ENCODE data around the gene CATSPER3. TPM values are rescaled to one million over a fixed set of nuclear protein-coding genes. Genes with fewer than 3 reads are reported as not detected.

CATSPER3 gene
- total RNA-seq, 4 donors from 2014 or later, result 0.42 to 0.65 TPM; not detected in 2

- Histone ChIP-seq H3K4me3 (no peak overlapping the region), H3K4me1 (no peaks in the 10 kb centered on the region), H3K27ac (replicated peaks in 1 of 4) (no peak overlapping the region), H3K27me3 (no peaks in the 10 kb centered on the region), H3K9me3 (no peaks in the 10 kb centered on the region), H3K36me3 (peaks cover 0 to 29% (median 8%) of the 10 kb centered on the region in 4 donors)
- WGBS, result 90% methylated on average over 1 of the region's 1 CpG
- DNase-seq (ENCODE audit: extremely low spot score), result no peak
- intact Hi-C loops (cut with DNase I), result no loop called here
- TF ChIP-seq, protein P1, sequence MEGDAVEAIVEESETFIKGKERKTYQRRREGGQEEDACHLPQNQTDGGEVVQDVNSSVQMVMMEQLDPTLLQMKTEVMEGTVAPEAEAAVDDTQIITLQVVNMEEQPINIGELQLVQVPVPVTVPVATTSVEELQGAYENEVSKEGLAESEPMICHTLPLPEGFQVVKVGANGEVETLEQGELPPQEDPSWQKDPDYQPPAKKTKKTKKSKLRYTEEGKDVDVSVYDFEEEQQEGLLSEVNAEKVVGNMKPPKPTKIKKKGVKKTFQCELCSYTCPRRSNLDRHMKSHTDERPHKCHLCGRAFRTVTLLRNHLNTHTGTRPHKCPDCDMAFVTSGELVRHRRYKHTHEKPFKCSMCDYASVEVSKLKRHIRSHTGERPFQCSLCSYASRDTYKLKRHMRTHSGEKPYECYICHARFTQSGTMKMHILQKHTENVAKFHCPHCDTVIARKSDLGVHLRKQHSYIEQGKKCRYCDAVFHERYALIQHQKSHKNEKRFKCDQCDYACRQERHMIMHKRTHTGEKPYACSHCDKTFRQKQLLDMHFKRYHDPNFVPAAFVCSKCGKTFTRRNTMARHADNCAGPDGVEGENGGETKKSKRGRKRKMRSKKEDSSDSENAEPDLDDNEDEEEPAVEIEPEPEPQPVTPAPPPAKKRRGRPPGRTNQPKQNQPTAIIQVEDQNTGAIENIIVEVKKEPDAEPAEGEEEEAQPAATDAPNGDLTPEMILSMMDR (IDR thresholded peaks at IDR 0.05), result no peak
- TF ChIP-seq POLR2AphosphoS5 (IDR thresholded peaks at IDR 0.05) (no peak), EP300 (IDR thresholded peaks at IDR 0.05) (no peak), POLR2A (IDR thresholded peaks at IDR 0.05; ENCODE audit: low read depth) (no peak)
Observed at GRCh38 chr5:134939500-134939899, 28.2 kb upstream of the CATSPER3 start.

- intact Hi-C loops (cut with DNase I), result no loop called here
- Histone ChIP-seq H3K4me1 (peaks cover 0 to 2% (median under 1%) of the 10 kb centered on the region in 4 donors), H3K27me3 (no peaks in the 10 kb centered on the region), H3K9me3 (no peaks in the 10 kb centered on the region), H3K4me3 (no peak overlapping the region), H3K27ac (replicated peaks in 1 of 4) (no peak overlapping the region), H3K36me3 (peaks cover 0 to 12% (median 2%) of the 10 kb centered on the region in 4 donors)
- DNase-seq (ENCODE audit: extremely low spot score), result no peak
- 91% methylated on average over 1 of the region's 1 CpG for WGBS
- TF ChIP-seq EP300 (IDR thresholded peaks at IDR 0.05) (no peak), POLR2A (IDR thresholded peaks at IDR 0.05; ENCODE audit: low read depth) (no peak), POLR2AphosphoS5 (IDR thresholded peaks at IDR 0.05) (no peak)
- TF ChIP-seq, protein P1 (IDR thresholded peaks at IDR 0.05), result no peak
Observed at GRCh38 chr5:134943547-134943946, 24.2 kb upstream of the CATSPER3 start.

DNA sequence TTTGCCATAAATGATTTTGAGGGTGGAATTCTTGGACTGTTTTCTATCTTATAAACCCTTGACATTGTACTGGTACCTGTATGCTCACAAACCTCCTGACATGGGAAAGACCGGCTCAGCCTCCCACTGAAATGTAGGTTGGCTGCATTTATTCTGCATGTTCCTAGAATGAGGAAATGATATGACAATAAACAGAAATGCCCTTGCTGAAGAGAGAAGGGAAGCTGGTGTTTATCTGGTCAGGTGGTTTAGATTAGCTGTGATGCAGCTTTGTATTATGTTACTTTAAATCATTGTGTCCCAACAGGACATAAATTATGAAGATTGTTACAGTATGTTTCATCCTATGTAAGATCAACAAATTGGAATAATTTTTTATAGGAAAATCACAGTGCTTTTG is 23.1 kb upstream of the CATSPER3 start:
- no peak overlapping the region for H3K27ac ChIP-seq (replicated peaks in 1 of 4)
- peaks cover 0 to 11% (median 2%) of the 10 kb centered on the region in 4 donors for H3K36me3 ChIP-seq
- intact Hi-C loops (cut with DNase I), result no loop called here
- no peaks in the 10 kb centered on the region for H3K9me3 ChIP-seq
- TF ChIP-seq, protein P1 (IDR thresholded peaks at IDR 0.05), result no peak
- TF ChIP-seq POLR2A (IDR thresholded peaks at IDR 0.05; ENCODE audit: low read depth) (no peak), POLR2AphosphoS5 (IDR thresholded peaks at IDR 0.05) (no peak), EP300 (IDR thresholded peaks at IDR 0.05) (no peak)
- 31% methylated on average over 1 of the region's 1 CpG for WGBS
- H3K4me3 ChIP-seq, result no peak overlapping the region
- H3K27me3 ChIP-seq, result no peaks in the 10 kb centered on the region
- H3K4me1 ChIP-seq, result peaks cover 0 to 12% (median 11%) of the 10 kb centered on the region in 4 donors
- no peak for DNase-seq (ENCODE audit: extremely low spot score)

DNA sequence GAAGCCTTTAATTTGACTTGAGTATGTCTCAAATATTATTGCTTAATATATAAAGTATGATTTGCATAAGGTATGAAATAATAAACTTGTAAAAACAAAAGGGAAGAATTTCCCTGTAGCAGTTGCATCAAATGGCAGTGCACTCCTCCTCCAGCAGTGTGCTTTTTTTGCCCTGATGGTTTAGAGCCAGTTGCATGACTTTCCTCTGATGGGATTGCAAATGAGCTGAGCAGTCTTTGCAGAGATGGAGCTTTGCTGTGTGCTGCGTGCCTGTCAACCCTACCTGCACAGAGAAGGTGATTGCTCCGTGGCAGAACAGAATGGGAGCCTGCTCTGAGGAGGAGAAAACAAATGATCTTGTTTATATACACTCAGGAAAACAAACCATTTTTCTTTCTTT is 22.7 kb upstream of the CATSPER3 start:
- 74% methylated on average over 2 of the region's 2 CpGs for WGBS
- no peak overlapping the region for H3K27ac ChIP-seq (replicated peaks in 1 of 4)

More for the DNA sequence above, 22.7 kb upstream of the CATSPER3 start:
- Histone ChIP-seq H3K4me3 (no peak overlapping the region), H3K4me1 (peaks cover 0 to 14% (median 13%) of the 10 kb centered on the region in 4 donors), H3K36me3 (peaks cover 0 to 7% (median under 1%) of the 10 kb centered on the region in 4 donors), H3K27me3 (no peaks in the 10 kb centered on the region), H3K9me3 (no peaks in the 10 kb centered on the region)
- TF ChIP-seq POLR2AphosphoS5 (IDR thresholded peaks at IDR 0.05) (no peak), POLR2A (IDR thresholded peaks at IDR 0.05; ENCODE audit: low read depth) (no peak), EP300 (IDR thresholded peaks at IDR 0.05) (no peak)
- TF ChIP-seq, protein P1 (IDR thresholded peaks at IDR 0.05), result no peak
- intact Hi-C loops (cut with DNase I), result no loop called here
- DNase-seq (ENCODE audit: extremely low spot score), result no peak

Measured in esophagus muscularis mucosa (tissue), 4 donors.